ENCODE data around the gene CFAP65.

The CFAP65 gene

DNA sequence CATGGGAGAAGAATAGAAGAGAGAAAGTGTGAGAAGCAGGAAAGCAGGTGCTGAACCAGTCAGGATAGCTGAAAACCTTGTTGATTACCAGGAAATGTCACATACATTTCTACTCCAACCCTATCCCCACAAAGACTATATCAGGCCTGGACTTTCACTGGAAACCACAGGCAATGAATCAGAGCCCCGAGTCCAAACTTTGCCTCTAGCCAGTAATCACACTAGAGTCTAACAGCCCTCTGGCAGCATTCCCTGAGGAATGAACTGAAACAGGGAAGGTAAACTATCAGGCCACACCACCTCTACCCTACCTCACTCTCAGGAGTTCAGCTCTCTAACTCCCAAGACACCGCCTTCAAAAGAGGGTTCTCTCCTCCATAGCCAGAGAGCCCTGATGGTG lies 38.1 kb upstream of the CFAP65 start:
- Histone ChIP-seq H3K27ac (ENCODE audit: low read depth, low read length) (no peak overlapping the region), H3K9me3 (ENCODE audit: low read length) (no peaks in the 10 kb centered on the region), H3K4me1 (ENCODE audit: insufficient read depth, low read length) (no peaks in the 10 kb centered on the region), H3K9ac (ENCODE audit: low read length) (no peak overlapping the region), H3K27me3 (ENCODE audit: control insufficient read depth in 1 of 2, insufficient read depth in 2 of 2, low read length in 2 of 2) (no peaks in the 10 kb centered on the region), H3K4me3 (ENCODE audit: low read depth in 1 of 2, low read length in 2 of 2) (no peak overlapping the region), H3K36me3 (ENCODE audit: insufficient read depth, low read length) (peaks cover 14% of the 10 kb centered on the region)

- Histone ChIP-seq H3K9me3 (ENCODE audit: low read length) (no peaks in the 10 kb centered on the region), H3K4me1 (ENCODE audit: insufficient read depth, low read length) (no peaks in the 10 kb centered on the region), H3K27ac (ENCODE audit: low read depth, low read length) (no peak overlapping the region), H3K36me3 (ENCODE audit: insufficient read depth, low read length) (peaks cover 14% of the 10 kb centered on the region), H3K9ac (ENCODE audit: low read length) (no peak overlapping the region), H3K4me3 (ENCODE audit: low read depth in 1 of 2, low read length in 2 of 2) (no peak overlapping the region), H3K27me3 (ENCODE audit: control insufficient read depth in 1 of 2, insufficient read depth in 2 of 2, low read length in 2 of 2) (no peaks in the 10 kb centered on the region)
Measured at GRCh38 chr2:219078951-219079350, 37.6 kb upstream of the CFAP65 start.

GRCh38 chr2:219078126-219078525 lies 36.8 kb upstream of the CFAP65 start:
- Histone ChIP-seq H3K27ac (ENCODE audit: low read depth, low read length) (no peak overlapping the region), H3K9me3 (ENCODE audit: low read length) (no peaks in the 10 kb centered on the region), H3K9ac (ENCODE audit: low read length) (no peak overlapping the region), H3K4me3 (ENCODE audit: low read depth in 1 of 2, low read length in 2 of 2) (no peak overlapping the region), H3K27me3 (ENCODE audit: control insufficient read depth in 1 of 2, insufficient read depth in 2 of 2, low read length in 2 of 2) (no peaks in the 10 kb centered on the region), H3K36me3 (ENCODE audit: insufficient read depth, low read length) (peaks cover 14% of the 10 kb centered on the region), H3K4me1 (ENCODE audit: insufficient read depth, low read length) (no peaks in the 10 kb centered on the region)

DNA sequence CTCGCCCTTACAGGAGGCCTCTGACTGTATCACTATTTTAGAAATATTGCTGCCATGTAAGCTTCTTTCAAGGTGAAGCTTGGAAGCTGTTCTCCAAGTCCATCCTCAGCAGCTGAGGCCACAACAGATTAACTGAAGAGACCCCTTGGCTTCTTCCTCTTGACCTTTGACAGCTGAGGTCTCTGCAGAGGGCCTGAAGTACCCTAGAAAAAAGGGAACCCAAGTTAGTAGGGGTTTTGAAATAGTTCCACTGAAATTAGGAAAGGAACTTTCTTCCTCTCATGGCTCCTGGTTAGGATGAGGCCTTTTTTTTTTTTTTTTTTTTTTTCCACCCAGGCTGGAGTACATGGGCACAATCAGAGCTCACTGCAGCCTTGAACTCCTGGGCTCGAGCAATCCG lies 34.9 kb upstream of the CFAP65 start:
- H3K27ac ChIP-seq (ENCODE audit: low read depth, low read length), result no peak overlapping the region
- no peaks in the 10 kb centered on the region for H3K9me3 ChIP-seq (ENCODE audit: low read length)
- peaks cover 14% of the 10 kb centered on the region for H3K36me3 ChIP-seq (ENCODE audit: insufficient read depth, low read length)
- no peak overlapping the region for H3K9ac ChIP-seq (ENCODE audit: low read length)
- H3K4me1 ChIP-seq (ENCODE audit: insufficient read depth, low read length), result no peaks in the 10 kb centered on the region
- no peaks in the 10 kb centered on the region for H3K27me3 ChIP-seq (ENCODE audit: control insufficient read depth in 1 of 2, insufficient read depth in 2 of 2, low read length in 2 of 2)
- no peak overlapping the region for H3K4me3 ChIP-seq (ENCODE audit: low read depth in 1 of 2, low read length in 2 of 2)

DNA sequence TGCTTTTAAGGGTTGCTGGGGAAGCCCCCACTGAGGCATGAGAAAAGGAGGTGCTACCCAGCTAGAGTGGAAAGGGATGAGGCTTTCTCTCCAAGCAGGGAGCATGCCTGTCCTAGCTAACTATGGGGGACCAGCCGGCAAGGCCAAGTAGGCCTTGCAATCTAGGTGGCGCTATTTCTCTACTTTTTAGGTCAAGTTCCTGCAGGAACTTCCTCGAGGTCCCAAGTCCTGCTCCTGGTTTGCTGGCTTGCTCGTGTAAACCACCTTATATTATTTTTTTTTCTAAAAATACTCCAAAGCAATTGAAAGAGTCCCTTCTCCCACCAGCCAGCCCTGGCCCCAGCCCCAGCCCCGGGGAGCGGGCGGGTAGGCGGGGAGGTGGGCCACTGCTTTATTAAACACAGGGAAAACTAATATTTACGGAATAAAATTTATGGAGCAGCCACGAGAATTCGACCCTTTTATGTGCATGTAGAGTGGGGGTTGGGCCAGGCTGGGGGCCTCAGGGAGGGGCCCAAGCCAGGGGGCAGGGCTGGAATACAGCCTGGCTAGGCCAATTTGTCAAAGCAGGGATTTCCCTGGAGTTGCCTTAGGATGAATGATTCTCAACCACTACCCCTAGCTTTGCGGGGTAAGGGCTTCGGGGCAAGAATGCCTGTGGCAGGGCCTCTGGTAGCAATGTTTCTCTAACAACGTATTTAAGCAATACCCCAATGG lies 32.3 kb upstream of the CFAP65 start:
- Histone ChIP-seq H3K9me3 (ENCODE audit: low read length) (no peaks in the 10 kb centered on the region), H3K27ac (ENCODE audit: low read depth, low read length) (no peak overlapping the region), H3K4me3 (ENCODE audit: low read depth in 1 of 2, low read length in 2 of 2) (no peak overlapping the region), H3K36me3 (ENCODE audit: insufficient read depth, low read length) (peaks cover 14% of the 10 kb centered on the region), H3K9ac (ENCODE audit: low read length) (no peak overlapping the region), H3K4me1 (ENCODE audit: insufficient read depth, low read length) (no peaks in the 10 kb centered on the region), H3K27me3 (ENCODE audit: control insufficient read depth in 1 of 2, insufficient read depth in 2 of 2, low read length in 2 of 2) (no peaks in the 10 kb centered on the region)

DNA sequence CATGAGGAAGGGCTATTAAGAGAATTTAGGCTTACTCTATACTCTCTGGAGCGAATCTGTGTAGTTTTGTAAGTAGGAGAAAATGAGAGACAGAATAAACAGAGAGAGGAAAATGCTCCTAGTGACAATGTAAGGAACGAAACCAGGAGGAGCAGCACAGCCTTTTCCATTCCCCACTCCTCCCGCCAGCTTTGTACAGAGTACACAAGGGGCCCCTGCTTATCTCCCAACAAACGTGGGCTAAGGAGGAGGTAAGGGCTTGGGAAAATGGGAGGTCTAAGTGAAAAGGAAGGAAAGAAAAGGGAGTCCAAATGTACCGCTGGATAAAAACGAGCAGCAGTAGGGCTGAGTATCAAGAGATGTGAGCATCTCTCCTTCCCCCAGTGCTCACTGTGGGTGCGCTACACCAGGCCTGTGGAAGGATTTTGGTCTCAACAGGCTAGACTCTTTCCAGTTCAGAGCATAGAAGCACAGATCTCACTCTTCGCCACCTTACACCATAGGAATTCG lies 31.5 kb upstream of the CFAP65 start:
- no peaks in the 10 kb centered on the region for H3K9me3 ChIP-seq (ENCODE audit: low read length)
- H3K36me3 ChIP-seq (ENCODE audit: insufficient read depth, low read length), result peaks cover 14% of the 10 kb centered on the region
- H3K27ac ChIP-seq (ENCODE audit: low read depth, low read length), result no peak overlapping the region
- no peaks in the 10 kb centered on the region for H3K27me3 ChIP-seq (ENCODE audit: control insufficient read depth in 1 of 2, insufficient read depth in 2 of 2, low read length in 2 of 2)
- H3K4me1 ChIP-seq (ENCODE audit: insufficient read depth, low read length), result no peaks in the 10 kb centered on the region
- H3K4me3 ChIP-seq (ENCODE audit: low read depth in 1 of 2, low read length in 2 of 2), result no peak overlapping the region
- H3K9ac ChIP-seq (ENCODE audit: low read length), result no peak overlapping the region

GRCh38 chr2:219071131-219071816 lies 30.0 kb upstream of the CFAP65 start:
- Histone ChIP-seq H3K9me3 (ENCODE audit: low read length) (no peaks in the 10 kb centered on the region), H3K9ac (ENCODE audit: low read length) (no peak overlapping the region)

GRCh38 chr2:219065484-219065883 lies 24.2 kb upstream of the CFAP65 start:
- H3K9me3 ChIP-seq (ENCODE audit: low read length), result no peaks in the 10 kb centered on the region
- no peak overlapping the region for H3K9ac ChIP-seq (ENCODE audit: low read length)
- H3K27me3 ChIP-seq (ENCODE audit: control insufficient read depth in 1 of 2, insufficient read depth in 2 of 2, low read length in 2 of 2), result peaks cover 18 to 29% of the 10 kb centered on the region in 2 donors
- no peak overlapping the region for H3K4me3 ChIP-seq (ENCODE audit: low read depth in 1 of 2, low read length in 2 of 2)
- no peak overlapping the region for H3K27ac ChIP-seq (ENCODE audit: low read depth, low read length)
- no peaks in the 10 kb centered on the region for H3K4me1 ChIP-seq (ENCODE audit: insufficient read depth, low read length)
- no peaks in the 10 kb centered on the region for H3K36me3 ChIP-seq (ENCODE audit: insufficient read depth, low read length)

More at GRCh38 chr2:219071131-219071816, 30.0 kb upstream of the CFAP65 start:
- Histone ChIP-seq H3K4me3 (ENCODE audit: low read depth in 1 of 2, low read length in 2 of 2) (no peak overlapping the region), H3K36me3 (ENCODE audit: insufficient read depth, low read length) (peaks cover 7% of the 10 kb centered on the region), H3K27ac (ENCODE audit: low read depth, low read length) (no peak overlapping the region), H3K4me1 (ENCODE audit: insufficient read depth, low read length) (no peaks in the 10 kb centered on the region), H3K27me3 (ENCODE audit: control insufficient read depth in 1 of 2, insufficient read depth in 2 of 2, low read length in 2 of 2) (no peaks in the 10 kb centered on the region)

DNA sequence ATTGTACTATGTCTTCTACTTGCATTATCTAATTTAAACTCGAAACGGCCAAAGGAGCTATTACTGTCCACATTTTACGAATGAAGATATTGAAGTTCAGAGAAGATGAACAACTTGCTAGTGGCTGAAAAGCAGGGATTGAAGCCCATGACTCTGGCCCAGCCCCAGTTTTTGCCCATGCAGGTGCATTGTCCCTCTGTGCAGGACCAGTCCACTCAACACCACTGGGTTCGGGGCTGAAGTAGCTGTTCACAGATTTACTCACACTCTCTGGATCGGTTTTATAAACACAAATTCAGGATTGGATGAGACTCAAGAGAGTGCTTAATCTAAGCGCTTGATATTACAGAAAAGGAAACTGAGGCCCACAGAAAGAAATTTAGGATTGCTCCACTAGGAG lies 20.8 kb upstream of the CFAP65 start:
- Histone ChIP-seq H3K9ac (ENCODE audit: low read length) (no peak overlapping the region), H3K36me3 (ENCODE audit: insufficient read depth, low read length) (no peaks in the 10 kb centered on the region), H3K27ac (ENCODE audit: low read depth, low read length) (no peak overlapping the region), H3K9me3 (ENCODE audit: low read length) (no peaks in the 10 kb centered on the region), H3K27me3 (ENCODE audit: control insufficient read depth in 1 of 2, insufficient read depth in 2 of 2, low read length in 2 of 2) (peaks cover 43 to 62% of the 10 kb centered on the region in 2 donors), H3K4me3 (ENCODE audit: low read depth in 1 of 2, low read length in 2 of 2) (no peak overlapping the region), H3K4me1 (ENCODE audit: insufficient read depth, low read length) (peaks cover 26% of the 10 kb centered on the region)

DNA sequence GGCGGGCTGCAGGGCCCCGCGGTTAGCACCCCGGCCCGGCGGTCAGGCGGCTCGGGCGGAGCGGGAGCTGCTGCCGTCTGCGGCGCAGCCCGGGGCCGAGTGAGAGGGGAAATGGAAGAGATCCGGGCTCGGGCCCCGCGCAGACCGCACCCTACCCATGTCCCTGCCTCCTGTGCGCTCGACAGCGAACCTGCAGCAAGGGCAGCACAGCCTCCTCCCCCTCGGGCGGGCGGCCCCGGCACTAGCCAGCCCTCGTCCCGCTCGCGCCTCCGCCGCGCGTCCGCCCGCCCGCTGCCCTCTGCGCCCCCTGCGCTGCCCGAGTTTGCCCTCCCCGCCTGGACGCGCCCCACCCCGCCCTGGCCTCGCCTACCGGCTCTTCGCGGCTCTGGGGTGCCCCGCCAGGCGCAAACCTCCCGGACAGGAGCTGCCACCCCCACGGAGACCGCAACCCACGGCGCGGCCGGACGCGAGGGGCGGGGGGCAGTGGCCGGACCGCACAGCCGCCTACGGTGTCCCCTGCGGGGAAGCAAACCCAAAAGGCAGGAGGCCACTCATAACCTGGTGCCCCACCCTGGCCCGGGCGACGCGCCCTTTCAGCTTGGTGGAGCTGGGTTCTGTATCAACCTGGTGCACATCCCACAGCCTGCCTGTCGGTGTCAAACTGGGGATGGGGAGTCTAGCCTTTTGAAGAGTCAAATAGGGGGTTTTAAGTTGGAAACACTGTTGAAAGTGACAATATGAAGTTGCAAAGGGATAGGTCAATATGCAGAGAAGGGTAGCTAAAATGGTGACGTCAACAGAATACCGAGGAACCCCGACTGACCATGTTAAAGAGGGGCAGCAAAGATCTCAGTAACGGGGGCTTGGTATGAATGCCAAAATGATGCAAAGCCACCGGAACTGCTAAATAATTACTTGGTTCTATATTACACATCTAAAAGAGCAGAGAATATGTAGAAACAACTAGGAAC lies 19.8 kb upstream of the CFAP65 start, which contains the start of gene IHH:
IHH (minus strand) TSS at position 101 of the 971 bp plus-strand sequence. CDS start 454 bp downstream, outside the sequence.
- Histone ChIP-seq H3K4me3 (ENCODE audit: low read depth in 1 of 2, low read length in 2 of 2) (no peak within 1 kb of the TSS), H3K9ac (ENCODE audit: low read length) (no peak within 1 kb of the TSS)

More for the DNA sequence above, 19.8 kb upstream of the CFAP65 start, which contains the start of gene IHH:
- H3K4me1 ChIP-seq (ENCODE audit: insufficient read depth, low read length), result peaks cover 26% of the 10 kb centered on the region
- no peak within 1 kb of the TSS for H3K27ac ChIP-seq (ENCODE audit: low read depth, low read length)
- peaks cover 53 to 72% of the 10 kb centered on the region in 2 donors for H3K27me3 ChIP-seq (ENCODE audit: control insufficient read depth in 1 of 2, insufficient read depth in 2 of 2, low read length in 2 of 2)
- H3K36me3 ChIP-seq (ENCODE audit: insufficient read depth, low read length), result no peaks in the 10 kb centered on the region
- H3K9me3 ChIP-seq (ENCODE audit: low read length), result no peaks in the 10 kb centered on the region
